RCC 7860 (cell line): ENCODE data around the gene REX1BD.
A peak's percentile ranks its signal among the peaks of the same experiment; 100 is the strongest.
"Not testable (repeated sequence)": the region's sequence is repeated elsewhere in the genome, so short reads cannot be mapped to it uniquely, and the experiment has no call there.

Experiments
- DNase-seq: peaks from one replicate; pipeline ENCODE4 v3.0.0-alpha.2; 2015; ENCODE audit warnings: low spot score
- FAIRE-seq: peaks from 2 replicates; lab custom pipeline; 2012; peaks lifted over from hg19 to GRCh38; lab: Jason Lieb, UNC

Gene REX1BD

GRCh38 chr19:18576383-18576782, 12.2 kb upstream of the REX1BD start:
- DNase-seq, result no peak

GRCh38 chr19:18577365-18577914, 11.2 kb upstream of the REX1BD start:
- FAIRE-seq, result no peak
- DNase-seq, result no peak

More at GRCh38 chr19:18576383-18576782, 12.2 kb upstream of the REX1BD start:
- no peak for FAIRE-seq

DNA sequence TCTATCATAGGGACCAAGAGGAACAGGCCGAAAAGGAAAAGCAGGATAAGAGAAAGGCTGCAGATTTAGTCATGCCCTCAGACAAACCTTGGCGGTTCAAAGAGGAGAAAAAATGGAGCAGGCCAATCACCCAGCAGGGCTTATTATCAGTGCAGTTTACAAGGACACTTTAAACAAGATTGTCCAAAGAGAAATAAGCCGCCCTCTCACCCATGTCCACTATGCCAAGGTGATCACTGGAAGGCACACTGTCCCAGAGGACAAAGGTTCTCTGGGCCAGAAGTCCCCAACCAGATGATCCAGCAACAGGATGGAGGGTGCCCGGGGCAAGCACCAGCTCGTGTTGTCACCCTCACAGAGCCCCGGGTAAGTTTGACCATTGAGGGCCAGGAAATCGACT, 8.3 kb upstream of the REX1BD start:
- FAIRE-seq, result no peak
- no peak for DNase-seq

DNA sequence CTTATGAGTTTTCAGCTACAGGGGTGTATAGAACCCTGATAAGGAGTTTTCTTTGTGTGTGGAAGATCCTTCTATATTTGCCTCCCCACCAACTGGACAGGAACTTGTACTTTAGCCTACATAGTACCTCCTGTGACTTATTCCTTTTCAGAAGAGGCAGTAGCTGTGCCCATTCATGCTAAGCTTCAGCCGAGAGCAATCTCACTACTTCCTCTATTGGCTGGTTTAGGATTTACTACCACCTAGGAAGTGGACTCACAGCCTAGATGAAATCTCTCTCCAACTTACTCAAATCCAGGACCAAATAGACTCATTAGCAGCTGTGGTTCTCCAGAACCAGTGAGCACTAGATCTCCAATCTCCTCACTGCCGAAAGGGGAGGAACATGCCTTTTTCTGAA, 2.3 kb upstream of the REX1BD start:
- DNase-seq (no peak), FAIRE-seq (no peak)

GRCh38 chr19:18587561-18587960, 1.0 kb upstream of the REX1BD start:
- DNase-seq (no peak), FAIRE-seq (no peak)

DNA sequence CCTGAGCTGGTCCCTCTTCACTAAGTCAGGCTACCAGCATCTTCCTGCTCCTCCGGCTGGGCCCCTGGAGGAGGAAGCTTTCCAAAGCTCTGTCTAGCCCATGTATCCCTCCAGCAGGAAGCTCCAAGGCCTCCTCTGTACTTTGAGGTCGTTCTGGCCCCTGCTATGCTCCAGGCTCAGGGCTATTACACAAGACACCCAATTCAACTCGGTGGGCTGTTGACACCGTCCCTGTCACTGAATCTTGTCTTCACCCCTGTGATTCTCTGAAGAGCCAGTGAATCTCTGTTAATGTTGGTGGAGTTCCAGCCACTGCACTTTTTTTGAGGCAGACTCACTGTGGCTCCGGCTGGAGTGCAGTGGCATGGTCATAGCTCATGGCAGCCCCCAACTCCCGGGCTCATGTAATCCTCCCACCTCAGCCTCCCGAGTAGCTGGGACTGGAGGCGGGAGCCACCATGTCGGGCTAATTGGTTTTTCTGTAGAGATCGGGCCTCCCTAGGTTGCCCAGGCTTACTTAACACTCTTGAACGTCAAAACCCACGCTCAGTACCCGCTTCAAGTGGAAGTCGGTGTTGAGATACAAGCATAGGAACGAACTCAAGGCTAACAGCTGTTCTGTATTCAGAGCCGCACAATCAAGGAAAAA, 512 bp upstream of the REX1BD start:
- FAIRE-seq (no peak), DNase-seq (no peak)

DNA sequence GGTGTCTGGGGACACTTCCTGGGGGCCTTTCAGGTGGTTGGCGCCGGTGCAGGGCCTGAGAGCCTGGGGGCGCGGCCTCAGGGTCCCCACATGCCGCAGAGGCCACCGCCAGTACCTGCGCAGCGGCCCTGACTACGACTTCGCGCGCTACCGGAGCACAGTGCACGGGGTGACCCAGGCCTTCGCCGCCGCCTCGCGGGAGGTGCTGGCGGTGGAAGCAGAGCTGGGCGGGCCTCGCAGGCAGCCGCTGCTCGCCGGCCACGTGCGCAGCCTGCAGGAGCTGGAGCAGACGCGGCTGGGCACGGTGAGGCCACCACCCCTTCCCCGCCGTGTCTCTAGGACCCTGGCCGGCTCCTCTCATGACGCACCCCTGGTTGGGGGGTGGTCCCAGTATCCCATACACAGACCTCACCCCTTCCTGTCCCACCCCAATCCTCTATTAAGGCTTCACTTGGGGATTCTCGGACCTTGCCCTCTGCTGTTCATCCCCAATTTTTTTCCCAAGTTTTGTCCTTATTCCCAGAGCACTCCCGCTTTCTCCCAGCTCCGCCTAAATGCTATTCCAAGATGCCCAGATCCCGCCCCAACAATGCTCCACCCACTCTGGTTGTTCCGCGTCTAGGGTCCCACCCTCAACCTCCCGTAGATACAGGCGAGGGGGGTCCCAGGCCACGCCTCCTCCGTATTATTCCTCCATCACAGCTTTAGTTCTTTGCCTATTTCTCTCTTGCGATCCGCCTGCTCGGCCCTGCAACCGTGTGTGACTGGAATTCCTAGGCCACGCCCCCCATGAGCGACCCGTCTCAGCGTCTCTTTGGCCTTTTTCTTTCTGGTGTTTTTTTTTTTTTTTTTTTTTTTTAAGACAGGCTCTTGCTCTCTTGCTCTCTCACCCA, 1.0 kb downstream of the REX1BD start:
- FAIRE-seq, result no peak
- DNase-seq, result peak; percentile 31

GRCh38 chr19:18590273-18591272, 2.0 kb downstream of the REX1BD start:
- FAIRE-seq, result no peak

DNA sequence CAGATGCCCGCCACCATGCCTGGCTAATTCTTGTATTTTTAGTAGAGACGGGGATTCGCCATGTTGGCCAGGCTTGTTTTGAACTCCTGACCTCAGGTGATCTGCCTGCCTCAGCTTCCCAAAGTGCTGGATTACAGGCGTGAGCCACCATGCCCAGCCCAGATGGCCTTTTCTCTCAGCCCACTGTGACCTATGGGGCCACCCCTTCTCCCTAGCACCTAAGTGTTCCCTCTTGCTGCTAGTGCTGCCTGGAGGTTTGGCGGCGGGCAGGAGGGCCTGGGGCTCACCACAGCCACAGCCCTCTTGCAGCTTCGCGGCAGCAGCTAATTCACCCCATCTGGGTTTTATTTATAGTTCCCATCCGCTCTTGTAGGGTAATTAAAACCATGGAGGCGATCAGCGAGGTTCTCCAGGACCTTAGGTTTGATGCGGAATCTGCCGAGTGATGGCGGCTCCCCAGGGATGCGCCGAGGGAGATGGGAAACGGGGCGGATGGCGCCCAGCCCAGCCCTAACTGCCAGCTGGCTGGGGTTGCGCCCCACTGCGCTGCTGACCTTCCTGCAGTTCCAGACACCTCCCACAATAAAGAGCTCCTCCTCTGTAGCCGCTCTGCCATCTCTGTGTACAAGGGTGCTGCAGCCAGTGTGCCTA, 3.3 kb downstream of the REX1BD start:
- FAIRE-seq, result no peak
- no peak for DNase-seq

More at GRCh38 chr19:18590273-18591272, 2.0 kb downstream of the REX1BD start:
- DNase-seq, result no peak

DNA sequence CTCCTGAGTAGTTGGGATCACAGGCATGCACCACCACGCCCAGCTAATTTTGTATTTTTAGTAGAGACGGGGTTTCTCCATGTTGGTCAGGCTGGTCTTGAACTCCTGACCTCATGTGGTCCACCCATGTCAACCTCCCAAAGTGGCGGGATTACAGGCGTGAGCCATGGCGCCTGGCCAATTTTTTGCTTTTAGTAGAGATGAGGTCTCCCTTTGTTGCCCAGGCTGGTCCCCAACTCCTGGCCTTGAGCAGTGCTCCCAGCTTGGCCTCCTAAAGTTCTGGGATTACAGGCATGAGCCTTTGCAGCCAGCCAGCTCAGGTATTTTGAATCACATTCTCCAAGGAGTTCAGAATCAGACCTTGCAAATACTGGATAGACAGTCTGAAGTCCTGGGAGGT, 4.1 kb downstream of the REX1BD start:
- not testable (repeated sequence) for FAIRE-seq, DNase-seq

GRCh38 chr19:18593367-18594095, 4.9 kb downstream of the REX1BD start:
- no peak for FAIRE-seq
- no peak for DNase-seq

GRCh38 chr19:18594096-18594823, 5.7 kb downstream of the REX1BD start:
- DNase-seq, result peak; percentile 33
- no peak for FAIRE-seq

- DNase-seq (no peak), FAIRE-seq (no peak)
Observed at GRCh38 chr19:18594824-18595373, 6.3 kb downstream of the REX1BD start.

GRCh38 chr19:18595475-18595874, 6.9 kb downstream of the REX1BD start:
- no peak for FAIRE-seq

DNA sequence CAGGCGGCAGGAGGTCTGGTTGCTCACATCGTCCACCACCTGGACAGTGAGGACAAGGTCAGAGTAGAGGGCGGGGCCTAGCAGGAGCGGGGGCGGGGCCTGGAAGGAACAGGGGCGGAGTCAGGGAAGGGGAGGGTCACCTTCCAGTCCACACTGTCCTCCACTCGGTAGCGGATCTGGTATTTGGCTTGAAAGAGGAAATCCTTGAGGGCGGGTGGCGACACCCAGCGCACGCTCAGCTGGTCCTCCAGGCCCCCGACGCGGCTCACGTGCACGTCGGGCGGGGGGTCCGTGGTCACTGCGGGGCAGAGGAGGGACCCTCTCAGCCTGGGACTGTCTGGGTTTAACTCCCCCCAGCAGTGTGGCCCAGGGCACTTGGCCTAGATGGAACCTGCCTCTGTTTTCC, 8.2 kb downstream of the REX1BD start:
- no peak for DNase-seq

More at GRCh38 chr19:18595475-18595874, 6.9 kb downstream of the REX1BD start:
- no peak for DNase-seq

DNA sequence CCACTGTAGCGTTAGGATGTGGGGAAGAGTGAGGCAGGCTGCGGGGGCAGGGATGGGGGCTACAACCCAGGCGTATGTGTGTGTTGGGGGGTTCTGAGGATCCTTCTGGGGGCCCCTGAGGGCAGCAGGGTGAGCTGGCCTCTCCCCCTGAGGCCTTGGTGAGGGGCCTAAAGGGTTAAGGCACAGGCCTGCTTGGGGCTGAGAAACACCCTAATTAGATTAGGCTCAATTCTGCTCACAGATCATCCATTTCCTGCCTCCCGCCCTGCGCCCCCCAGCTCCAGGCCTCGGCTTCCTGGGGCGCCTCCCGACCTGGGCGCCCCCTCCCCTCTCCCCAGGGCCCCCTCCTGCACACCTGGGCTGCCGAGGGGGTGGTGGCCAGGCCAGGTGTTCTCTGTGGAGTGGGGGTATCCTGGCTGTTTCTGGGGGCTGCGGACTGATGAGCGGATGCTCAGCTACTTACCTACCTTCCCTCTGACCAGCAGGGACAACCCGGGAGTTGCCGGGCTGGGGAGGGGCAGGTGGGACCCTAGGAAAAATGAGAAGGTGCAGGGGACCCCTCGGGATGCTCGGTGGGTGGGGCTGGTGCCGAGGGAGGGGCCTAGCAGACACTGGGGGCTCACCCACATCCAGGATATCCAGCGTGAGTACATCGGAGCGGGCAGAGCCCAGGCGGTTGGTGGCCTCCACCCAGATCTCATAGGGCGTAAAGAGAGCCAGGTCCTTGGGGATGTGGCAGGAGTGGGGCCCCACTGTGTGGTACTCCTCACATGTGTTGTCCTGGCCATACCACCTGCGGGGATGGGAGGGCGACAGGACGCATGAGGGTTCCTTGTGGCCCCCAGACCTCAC, 9.4 kb downstream of the REX1BD start:
- FAIRE-seq (no peak), DNase-seq (no peak)

More for the DNA sequence above, 8.2 kb downstream of the REX1BD start:
- no peak for FAIRE-seq

DNA sequence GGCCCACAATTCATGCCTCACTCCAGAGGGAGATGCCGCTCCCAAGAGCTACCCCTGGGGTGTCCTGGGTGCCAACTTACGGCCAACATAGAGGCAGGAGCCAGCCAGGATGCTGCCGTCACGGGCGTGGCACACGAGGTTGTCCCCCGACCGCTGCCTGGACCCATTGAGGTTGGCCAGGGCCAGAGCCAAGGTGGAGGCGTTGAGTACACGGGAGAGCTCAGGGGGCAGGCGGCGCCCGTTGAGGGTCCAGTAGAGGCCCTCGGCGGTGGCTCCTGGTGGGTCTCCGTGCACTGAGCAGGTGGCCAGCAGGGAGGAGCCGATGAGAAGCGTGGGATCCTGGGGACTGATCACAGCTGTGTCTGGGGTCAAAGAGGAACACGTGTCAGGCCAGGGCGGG, 10.9 kb downstream of the REX1BD start:
- FAIRE-seq (no peak), DNase-seq (no peak)
